Ovary (tissue), 9 donors: Measurements from ENCODE around the gene ATG2B. TPM values are rescaled to one million over a fixed set of nuclear protein-coding genes. Genes with fewer than 3 reads are reported as not detected.

ENCODE experiments used
- DNase-seq, 5 donors: peaks; one replicate each; pipeline ENCODE4 v3.0.0-alpha.2; 2019 to 2020
- H3K27ac ChIP-seq, 2 donors: fragments of 200-600 bp; one replicate each; pipeline versions ENCODE4 v1.5.1 to v1.8.0; 2019 to 2022
- H3K27me3 ChIP-seq: fragments of 200-600 bp; one replicate; pipeline ENCODE4 v1.8.0; 2022
- H3K36me3 ChIP-seq: fragments of 200-600 bp; sonication (generic); one replicate; pipeline ENCODE4 v1.5.1; 2019
- H3K4me1 ChIP-seq: one replicate; pipeline ENCODE4 v1.8.1; 2013; ENCODE audit warnings: mild to moderate bottlenecking, moderate library complexity; ENCODE audit not compliant: insufficient read depth
- H3K4me3 ChIP-seq: fragments of 200-600 bp; sonication (generic); one replicate; pipeline ENCODE4 v1.5.1; 2017
- H3K9me3 ChIP-seq, 2 donors: fragments of 200-600 bp in 1 of 2; sonication (generic) in 1 of 2; one replicate each; pipeline versions ENCODE4 v1.5.1 to v1.8.1; 2013 to 2019; ENCODE audit warnings: mild to moderate bottlenecking in 1 of 2, moderate library complexity in 1 of 2
- EP300 ChIP-seq: sonication (generic); formaldehyde crosslinking; IDR thresholded peaks from one replicate; pipeline ENCODE4 v1.6.1; 2017; ENCODE audit warnings: antibody characterized with exemption
- POLR2A ChIP-seq: fragments of 450-650 bp; IDR thresholded peaks from one replicate; pipeline ENCODE4 v1.6.1; 2017; ENCODE audit warnings: antibody characterized with exemption, mild to moderate bottlenecking, moderate library complexity
- WGBS, 3 donors: extraction: QIAGEN DNeasy Blood & Tissue Kit in 1 of 3; methylation state at CpG; one replicate each; pipeline versions ENCODE4 v1.1.5 to v1.1.7; 2013 to 2017; 5-methylcytosine and 5-hydroxymethylcytosine counted together
- intact Hi-C, 4 donors: fragments of 100-400 bp; cut with DNase I; formaldehyde crosslinking; loops; one replicate each; pipeline versions ENCODE4 v1.11.0 to v1.15.1; 2022 to 2023
- polyA plus RNA-seq, 2 donors: library from polyadenylated mRNA; stranded (reverse); fragments of 200-250 nt in 1 of 2; fragments of 350-450 nt in 1 of 2; fragmentation: Illumina TruSeq in 1 of 2; extraction: RNeasy Lipid Tissue Mini Kit (QIAGEN cat#74804) in 1 of 2; gene quantifications; one replicate each; pipeline ENCODE4 v1.2.3, GENCODE V29; 2013 to 2014
- total RNA-seq, 7 donors: library from RNA; depleted of rRNA in 2 of 7; stranded (reverse); fragments of >200 nt in 2 of 7; fragmentation: NEBNext Ultra II Directional in 3 of 7; extraction: Animal tissue kit (Norgen Biotek cat#: 25700) in 3 of 7; gene quantifications; one replicate each; pipeline versions ENCODE4 v1.1.0 to v1.2.4, GENCODE V29; 2016 to 2023
- TF ChIP-seq, protein P1 (sequence below), 3 donors: fragments of 450-650 bp in 2 of 3; fragments of 200-600 bp in 1 of 3; IDR thresholded peaks; one replicate each; pipeline versions ENCODE4 v1.5.1 to v1.8.0; 2016 to 2022; ENCODE audit warnings: antibody characterized with exemption in 3 of 3, mild to moderate bottlenecking in 1 of 3
- donor health status: DM: no; HTN: no; CAD: no; lungs with moderate emphysema.
- donor health status: DM: no; HTN: no; CAD: no.
- donor health status: Bipolar disorder and iron deficiency.
- donor health status: DM: yes; HTN: yes; CAD: no.
- donor health status: DM: no; HTN: no; CAD: no.
- donor health status: DM: yes; HTN: yes; CAD: no.

Gene ATG2B
- total and polyA plus RNA-seq, 9 donors = 5.3 to 33.1 (median 22.6) TPM

DNA sequence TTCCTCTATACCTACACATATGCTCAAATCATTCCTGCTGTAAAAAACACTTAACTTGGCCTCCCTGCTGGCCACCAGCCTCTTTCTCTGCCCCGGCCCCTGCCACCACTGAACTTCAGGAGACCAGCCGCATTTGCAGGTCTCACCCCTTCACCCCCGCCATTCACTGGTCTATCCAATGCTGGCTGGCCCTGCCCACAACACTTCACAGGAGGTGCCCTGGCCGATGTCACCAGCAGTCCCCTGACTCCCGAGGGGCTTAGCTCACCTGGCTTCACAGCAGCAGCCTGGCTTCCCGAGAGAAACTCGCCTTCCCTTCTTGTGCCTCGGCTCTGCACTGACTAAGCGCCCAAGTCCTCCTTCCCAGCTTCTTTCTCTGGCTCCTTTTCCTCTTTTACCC, 36.3 kb upstream of the ATG2B start:
- Histone ChIP-seq H3K36me3 (no peaks in the 10 kb centered on the region), H3K4me3 (no peak overlapping the region), H3K9me3 (no peaks in the 10 kb centered on the region), H3K27me3 (no peaks in the 10 kb centered on the region), H3K4me1 (no peaks in the 10 kb centered on the region), H3K27ac (no peak overlapping the region)
- intact Hi-C loops = no loop called here
- WGBS, 3 donors = 75 to 76% (median 76%) methylated on average over 9 of the region's 9 CpGs
- TF ChIP-seq, protein P1, sequence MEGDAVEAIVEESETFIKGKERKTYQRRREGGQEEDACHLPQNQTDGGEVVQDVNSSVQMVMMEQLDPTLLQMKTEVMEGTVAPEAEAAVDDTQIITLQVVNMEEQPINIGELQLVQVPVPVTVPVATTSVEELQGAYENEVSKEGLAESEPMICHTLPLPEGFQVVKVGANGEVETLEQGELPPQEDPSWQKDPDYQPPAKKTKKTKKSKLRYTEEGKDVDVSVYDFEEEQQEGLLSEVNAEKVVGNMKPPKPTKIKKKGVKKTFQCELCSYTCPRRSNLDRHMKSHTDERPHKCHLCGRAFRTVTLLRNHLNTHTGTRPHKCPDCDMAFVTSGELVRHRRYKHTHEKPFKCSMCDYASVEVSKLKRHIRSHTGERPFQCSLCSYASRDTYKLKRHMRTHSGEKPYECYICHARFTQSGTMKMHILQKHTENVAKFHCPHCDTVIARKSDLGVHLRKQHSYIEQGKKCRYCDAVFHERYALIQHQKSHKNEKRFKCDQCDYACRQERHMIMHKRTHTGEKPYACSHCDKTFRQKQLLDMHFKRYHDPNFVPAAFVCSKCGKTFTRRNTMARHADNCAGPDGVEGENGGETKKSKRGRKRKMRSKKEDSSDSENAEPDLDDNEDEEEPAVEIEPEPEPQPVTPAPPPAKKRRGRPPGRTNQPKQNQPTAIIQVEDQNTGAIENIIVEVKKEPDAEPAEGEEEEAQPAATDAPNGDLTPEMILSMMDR (IDR thresholded peaks at IDR 0.05) = no peak
- TF ChIP-seq EP300 (no peak), POLR2A (no peak)
- no peak for DNase-seq

DNA sequence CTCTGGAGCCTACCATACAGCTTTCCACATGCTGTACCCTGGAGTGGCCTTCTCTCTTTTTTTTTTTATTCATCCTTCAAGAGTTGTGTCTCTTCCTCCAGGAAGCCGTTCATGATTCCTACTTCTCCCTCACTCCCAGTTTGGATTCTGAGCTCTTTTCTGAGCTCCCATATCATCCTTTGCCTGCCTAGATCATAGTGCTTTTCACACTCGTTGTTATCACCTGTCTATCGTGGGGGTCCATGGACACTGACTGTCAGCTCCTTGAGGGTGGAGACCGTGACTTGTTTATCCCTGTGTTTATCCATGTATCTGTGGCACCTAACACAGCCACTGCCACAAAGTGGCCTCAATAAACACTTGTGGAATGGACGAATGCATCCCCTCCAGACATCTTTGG, 35.8 kb upstream of the ATG2B start:
- no peaks in the 10 kb centered on the region for H3K9me3 ChIP-seq
- WGBS, 3 donors = 79 to 82% (median 80%) methylated on average over 5 of the region's 5 CpGs

DNA sequence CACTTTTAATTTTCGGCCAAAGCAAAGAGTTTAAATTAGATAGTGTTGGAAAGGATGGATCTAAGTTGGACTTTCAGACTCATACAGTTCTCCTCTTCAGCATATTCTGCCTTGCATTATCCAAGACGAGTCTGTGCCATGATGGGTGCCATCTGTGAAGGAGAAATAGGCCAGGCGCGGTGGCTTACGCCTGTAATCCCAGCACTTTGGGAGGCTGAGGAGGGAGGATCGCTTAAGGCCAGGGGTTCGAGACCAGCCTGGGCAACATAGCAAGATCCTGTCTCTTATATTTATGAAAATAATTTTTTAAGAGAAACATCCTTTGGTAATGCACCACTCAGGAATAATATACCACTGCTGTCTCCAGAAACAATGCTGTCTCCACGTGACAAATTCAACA, 35.3 kb upstream of the ATG2B start:
- TF ChIP-seq POLR2A (no peak), EP300 (no peak)
- TF ChIP-seq, protein P1 (IDR thresholded peaks at IDR 0.05) = no peak
- WGBS, 3 donors = 87 to 91% (median 90%) methylated on average over 8 of the region's 8 CpGs
- no peaks in the 10 kb centered on the region for H3K27me3 ChIP-seq
- H3K9me3 ChIP-seq = no peaks in the 10 kb centered on the region
- intact Hi-C loops = no loop called here
- H3K36me3 ChIP-seq = no peaks in the 10 kb centered on the region
- H3K4me3 ChIP-seq = no peak overlapping the region
- H3K27ac ChIP-seq = no peak overlapping the region
- no peak for DNase-seq
- H3K4me1 ChIP-seq = no peaks in the 10 kb centered on the region

More for the DNA sequence above, 35.8 kb upstream of the ATG2B start:
- H3K4me1 ChIP-seq = no peaks in the 10 kb centered on the region
- TF ChIP-seq POLR2A (no peak), EP300 (no peak)
- TF ChIP-seq, protein P1 (IDR thresholded peaks at IDR 0.05) = no peak
- H3K4me3 ChIP-seq = no peak overlapping the region
- no peak overlapping the region for H3K27ac ChIP-seq
- H3K27me3 ChIP-seq = no peaks in the 10 kb centered on the region
- intact Hi-C loops = no loop called here
- DNase-seq = no peak
- no peaks in the 10 kb centered on the region for H3K36me3 ChIP-seq

DNA sequence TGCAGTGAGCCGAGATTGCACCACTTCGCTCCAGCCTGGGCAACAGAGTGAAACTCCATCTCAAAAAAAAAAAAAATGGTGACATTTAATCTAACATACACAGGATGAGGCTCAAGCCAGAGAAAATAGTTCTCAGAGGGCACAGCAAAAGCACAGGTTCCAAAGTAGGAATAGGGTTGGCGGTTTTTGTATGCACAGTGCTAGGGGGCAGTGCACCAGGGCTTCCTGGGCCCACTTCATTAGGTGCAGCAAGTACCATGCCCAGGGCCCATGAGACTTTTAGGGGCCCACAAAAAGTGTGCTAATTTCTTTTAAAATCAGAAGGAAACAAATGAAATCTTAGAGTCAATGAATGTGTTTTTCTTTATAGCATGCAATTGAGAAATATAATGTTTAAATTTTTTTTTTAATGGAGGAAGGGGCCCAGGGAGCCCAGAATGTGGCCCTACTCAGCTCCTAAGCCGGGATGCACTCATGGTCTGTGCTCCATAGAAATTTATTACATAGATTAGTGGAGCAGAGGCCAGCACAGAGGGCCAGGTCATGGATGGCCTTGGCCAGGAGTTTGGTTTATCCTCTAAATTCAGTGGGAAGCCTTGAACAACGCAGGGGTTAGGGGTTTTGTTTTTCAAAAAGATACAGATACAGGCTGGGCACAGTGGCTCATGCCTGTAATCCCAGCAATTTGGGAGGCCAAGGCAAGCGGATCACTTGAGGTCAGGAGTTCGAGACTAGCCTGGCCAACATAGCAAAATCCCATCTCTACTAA, 31.1 kb upstream of the ATG2B start:
- TF ChIP-seq EP300 = no peak
- TF ChIP-seq, protein P1 (IDR thresholded peaks at IDR 0.05) = no peak
- TF ChIP-seq POLR2A = no peak
- no peak overlapping the region for H3K4me3 ChIP-seq
- no peaks in the 10 kb centered on the region for H3K9me3 ChIP-seq
- H3K36me3 ChIP-seq = no peaks in the 10 kb centered on the region
- peaks cover 5% of the 10 kb centered on the region for H3K4me1 ChIP-seq
- no peaks in the 10 kb centered on the region for H3K27me3 ChIP-seq
- intact Hi-C loops = no loop called here
- no peak overlapping the region for H3K27ac ChIP-seq
- WGBS, 3 donors = 67 to 79% (median 71%) methylated on average over 7 of the region's 7 CpGs
- no peak for DNase-seq
